ENCODE measurements around the gene MADCAM1.

DNA sequence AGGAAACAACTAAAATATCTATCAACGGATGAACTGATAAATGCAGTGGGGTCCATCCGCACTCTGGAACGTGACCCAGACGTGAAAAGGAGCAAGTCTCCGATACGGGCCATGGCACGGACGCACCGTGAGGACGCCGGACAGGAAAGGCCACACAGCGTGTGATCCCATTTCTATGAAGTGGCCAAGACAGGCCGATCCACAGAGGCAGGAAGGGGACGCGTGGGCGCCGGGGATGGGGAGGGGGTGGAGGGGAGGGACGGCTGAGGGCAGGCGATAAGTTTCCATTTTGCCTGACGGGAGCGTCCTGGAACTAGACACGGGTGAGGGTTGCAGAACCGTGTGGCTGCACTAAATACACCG lies 49.2 kb upstream of the MADCAM1 start:
- TF ChIP-seq, protein P1, sequence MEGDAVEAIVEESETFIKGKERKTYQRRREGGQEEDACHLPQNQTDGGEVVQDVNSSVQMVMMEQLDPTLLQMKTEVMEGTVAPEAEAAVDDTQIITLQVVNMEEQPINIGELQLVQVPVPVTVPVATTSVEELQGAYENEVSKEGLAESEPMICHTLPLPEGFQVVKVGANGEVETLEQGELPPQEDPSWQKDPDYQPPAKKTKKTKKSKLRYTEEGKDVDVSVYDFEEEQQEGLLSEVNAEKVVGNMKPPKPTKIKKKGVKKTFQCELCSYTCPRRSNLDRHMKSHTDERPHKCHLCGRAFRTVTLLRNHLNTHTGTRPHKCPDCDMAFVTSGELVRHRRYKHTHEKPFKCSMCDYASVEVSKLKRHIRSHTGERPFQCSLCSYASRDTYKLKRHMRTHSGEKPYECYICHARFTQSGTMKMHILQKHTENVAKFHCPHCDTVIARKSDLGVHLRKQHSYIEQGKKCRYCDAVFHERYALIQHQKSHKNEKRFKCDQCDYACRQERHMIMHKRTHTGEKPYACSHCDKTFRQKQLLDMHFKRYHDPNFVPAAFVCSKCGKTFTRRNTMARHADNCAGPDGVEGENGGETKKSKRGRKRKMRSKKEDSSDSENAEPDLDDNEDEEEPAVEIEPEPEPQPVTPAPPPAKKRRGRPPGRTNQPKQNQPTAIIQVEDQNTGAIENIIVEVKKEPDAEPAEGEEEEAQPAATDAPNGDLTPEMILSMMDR (IDR thresholded peaks at IDR 0.05), result no peak
- TF ChIP-seq POLR2A (IDR thresholded peaks at IDR 0.05), result no peak

Measured in lower leg skin (tissue), 3 donors.